A549 (cell line): ENCODE data around the gene NRSN2. TPM values are rescaled to one million over a fixed set of nuclear protein-coding genes. Genes with fewer than 3 reads are reported as not detected.
A peak's percentile ranks its signal among the peaks of the same experiment; 100 is the strongest.

Experiments used
- ATAC-seq, 2 experiments: fragments of 200-7000 bp in 1 of 2; fragments of >200 bp in 1 of 2; cut with Nextera tagmentation in 1 of 2; cut with Tn5 transposase in 1 of 2; 3 replicates each; pipeline versions ENCODE4 v1.8.0 to v1.9.1; 2018 to 2020; ENCODE audit warnings: mild to moderate bottlenecking in 1 of 2, moderate library complexity in 1 of 2
- CTCF ChIA-PET: fragments of 300-600 bp; sonication (Branson Sonifier 250); formaldehyde crosslinking; extraction: SDS; loops from one replicate; lab custom pipeline; 2021; ENCODE audit warnings: antibody characterized with exemption, inconsistent platforms; lab: Yijun Ruan, JAX
- POLR2A ChIA-PET: fragments of 350-600 bp; formaldehyde crosslinking; extraction: SDS; loops from one replicate; lab custom pipeline; 2021; ENCODE audit warnings: antibody characterized with exemption, inconsistent platforms; lab: Yijun Ruan, JAX
- DNase-seq, 2 experiments: peaks; one replicate each; pipeline versions ENCODE4 v3.0.0 to v3.0.0-alpha.2; 2011 to 2016; ENCODE audit warnings: low read depth in 1 of 2, low spot score in 1 of 2
- FAIRE-seq: peaks from 2 replicates; lab custom pipeline; 2011; peaks lifted over from hg19 to GRCh38; lab: Jason Lieb, UNC
- H3K27ac ChIP-seq, 2 experiments: fragments of >200 bp; sonication (Bioruptor Twin); formaldehyde crosslinking; 3 replicates each; pipeline ENCODE4 v1.5.1; 2016 to 2017
- H3K4me1 ChIP-seq: fragments of >200 bp; sonication (Bioruptor Twin); formaldehyde crosslinking; 3 replicates; pipeline ENCODE4 v1.6.1; 2016
- H3K4me2 ChIP-seq: fragments of >200 bp; sonication (Bioruptor Twin); formaldehyde crosslinking; 3 replicates; pipeline ENCODE4 v1.6.1; 2016
- H3K4me3 ChIP-seq: fragments of >200 bp; sonication (Bioruptor Twin); formaldehyde crosslinking; 3 replicates; pipeline ENCODE4 v1.5.1; 2016
- H3K9me3 ChIP-seq: fragments of >200 bp; sonication (Bioruptor Twin); formaldehyde crosslinking; 3 replicates; pipeline ENCODE4 v1.6.1; 2016
- ATOH8 ChIP-seq: fragments of 250-450 bp; sonication (Bioruptor Pico); IDR thresholded peaks from 2 replicates; pipeline ENCODE4 v1.5.0; 2020; ENCODE audit warnings: low read depth, mild to moderate bottlenecking, moderate library complexity
- BHLHE40 ChIP-seq: IDR thresholded peaks from 2 replicates; pipeline ENCODE4 v1.6.1; 2012; ENCODE audit warnings: low read depth, low read length, inconsistent platforms
- FOSL2 ChIP-seq, 2 experiments: fragments of 450-650 bp in 1 of 2; fragments of >200 bp in 1 of 2; sonication (Bioruptor Twin) in 1 of 2; formaldehyde crosslinking; IDR thresholded peaks; 2 replicates each; pipeline versions ENCODE4 v1.5.0 to v1.6.1; 2016 to 2020; ENCODE audit warnings: mild to moderate bottlenecking in 1 of 2, moderate library complexity in 1 of 2
- FOXS1 ChIP-seq: fragments of 250-450 bp; sonication (Bioruptor Pico); IDR thresholded peaks from 2 replicates; pipeline ENCODE4 v1.5.0; 2020; ENCODE audit warnings: mild to moderate bottlenecking, moderate library complexity
- GATA3 ChIP-seq: IDR thresholded peaks from 2 replicates; pipeline ENCODE4 v1.6.1; 2012; ENCODE audit warnings: borderline replicate concordance
- JUN ChIP-seq, 2 experiments: fragments of >200 bp; sonication (Bioruptor Twin); formaldehyde crosslinking; IDR thresholded peaks; 2 replicates in 1 of 2; 3 replicates in 1 of 2; pipeline ENCODE4 v1.6.1; 2016 to 2017
- JUNB ChIP-seq: fragments of >200 bp; sonication (Bioruptor Twin); formaldehyde crosslinking; IDR thresholded peaks from 2 replicates; pipeline ENCODE4 v1.6.1; 2016
- MAFK ChIP-seq: fragments of 450-650 bp; IDR thresholded peaks from 2 replicates; pipeline ENCODE4 v1.6.1; 2014; ENCODE audit not compliant: partially characterized antibody
- MYC ChIP-seq: IDR thresholded peaks from 2 replicates; pipeline ENCODE4 v1.6.1; 2012; ENCODE audit warnings: mild to moderate bottlenecking, inconsistent platforms, low read length, improper control_type of control experiment, borderline replicate concordance
- NFE2L2 ChIP-seq: fragments of 150-350 bp; conservative IDR thresholded peaks from 2 replicates; pipeline ENCODE4 v1.6.1; 2014; ENCODE audit warnings: low read length
- PHF8 ChIP-seq: fragments of 200-600 bp; sonication (generic); IDR thresholded peaks from 2 replicates; pipeline ENCODE4 v1.6.1; 2016; ENCODE audit warnings: low read depth, mild to moderate bottlenecking, antibody characterized with exemption, moderate library complexity, borderline replicate concordance
- RARB ChIP-seq: fragments of 250-450 bp; sonication (Bioruptor Pico); IDR thresholded peaks from 2 replicates; pipeline ENCODE4 v1.8.0; 2021; ENCODE audit warnings: mild to moderate bottlenecking, moderate library complexity
- RCOR1 ChIP-seq: fragments of 150-350 bp; IDR thresholded peaks from 2 replicates; pipeline ENCODE4 v1.6.1; 2014; ENCODE audit warnings: antibody characterized with exemption, low read length, low read depth
- RFX5 ChIP-seq: fragments of 450-650 bp; IDR thresholded peaks from 2 replicates; pipeline ENCODE4 v1.7.1; 2014; ENCODE audit warnings: antibody characterized with exemption, mild to moderate bottlenecking, moderate library complexity
- SMC3 ChIP-seq: fragments of >200 bp; sonication (Bioruptor Twin); formaldehyde crosslinking; IDR thresholded peaks from 3 replicates; pipeline ENCODE4 v1.6.1; 2018; ENCODE audit warnings: inconsistent platforms
- TP53 ChIP-seq: fragments of 250-450 bp; sonication (Bioruptor Pico); IDR thresholded peaks from 2 replicates; pipeline ENCODE4 v1.5.0; 2021; ENCODE audit warnings: mild to moderate bottlenecking, moderate library complexity
- WGBS: methylation state at CpG from one replicate; pipeline ENCODE4 v1.1.6; 2017; ENCODE audit errors: missing lambda C conversion rate; 5-methylcytosine and 5-hydroxymethylcytosine counted together
- polyA plus RNA-seq, 4 experiments: library from polyadenylated mRNA; depleted of rRNA in 3 of 4; stranded (reverse); fragments of >200 nt; fragmentation: RNase III in 1 of 4; extraction: RNeasy Plus Mini Kit Qiagen cat#74134 plus additional on column Dnase treatment in 1 of 4; gene quantifications; 2 replicates in 3 of 4; 3 replicates in 1 of 4; pipeline ENCODE4 v1.2.3, GENCODE V29; 2011 to 2017
- TF ChIP-seq, protein P1 (sequence below): IDR thresholded peaks from 2 replicates; pipeline ENCODE4 v1.6.1; 2012
- TF ChIP-seq, protein P2 (sequence below): fragments of 200-600 bp; sonication (generic); IDR thresholded peaks from 2 replicates; pipeline ENCODE4 v1.6.1; 2016; ENCODE audit warnings: antibody characterized with exemption, mild to moderate bottlenecking, moderate library complexity
- TF ChIP-seq, protein P3 (sequence below): fragments of >200 bp; sonication (Bioruptor Twin); formaldehyde crosslinking; IDR thresholded peaks from 2 replicates; pipeline ENCODE4 v1.6.1; 2016

Gene NRSN2
- polyA plus RNA-seq, 2 of the 4 experiments (the other 2 are of a cell fraction): 47.5 to 74.8 TPM

- DNase-seq (no peak), FAIRE-seq (no peak), ATAC-seq (no peak)
- H3K4me3 ChIP-seq: no peak overlapping the region
- no peak overlapping the region for H3K27ac ChIP-seq
- H3K4me1 ChIP-seq: peaks cover 6% of the 10 kb centered on the region
- H3K4me2 ChIP-seq: no peak overlapping the region
- ChIA-PET POLR2A (no interaction called here), CTCF (interaction anchor here (0.8 to 1.6 kb wide), 2 partner anchors 32 to 50 kb away, joined by 3 to 4 read pairs; no protein-coding TSS in a partner anchor)
- WGBS: 77% methylated on average over 5 of the region's 5 CpGs
- H3K9me3 ChIP-seq: no peaks in the 10 kb centered on the region
- TF ChIP-seq MAFK (peak; percentile 91), ATOH8 (CRISPR knock-in tag) (no peak), FOXS1 (CRISPR knock-in tag) (no peak), BHLHE40 (no peak), MYC (no peak)
- TF ChIP-seq, protein P1, sequence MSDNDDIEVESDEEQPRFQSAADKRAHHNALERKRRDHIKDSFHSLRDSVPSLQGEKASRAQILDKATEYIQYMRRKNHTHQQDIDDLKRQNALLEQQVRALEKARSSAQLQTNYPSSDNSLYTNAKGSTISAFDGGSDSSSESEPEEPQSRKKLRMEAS: no peak
These were observed 33.5 kb upstream of the NRSN2 start for GRCh38 chr20:313402-313801.

DNA sequence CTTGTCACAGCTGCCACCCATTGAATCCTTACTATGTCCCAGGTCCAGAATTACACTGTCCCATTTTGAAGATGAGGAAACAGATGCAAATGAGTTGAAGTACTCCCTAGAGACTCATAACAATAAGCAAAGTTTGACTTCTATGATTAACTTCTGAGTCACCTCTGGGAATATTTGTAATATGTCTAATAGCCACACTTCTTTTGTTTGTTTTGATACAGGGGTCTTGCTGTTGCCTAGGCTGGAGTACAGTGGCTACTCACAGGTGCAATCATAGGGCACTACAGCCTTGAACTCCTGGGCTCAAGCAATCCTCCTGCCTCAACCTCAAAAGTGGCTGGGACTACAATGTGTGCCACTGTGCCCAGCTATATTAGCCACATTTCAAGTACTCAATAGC, 33.0 kb upstream of the NRSN2 start:
- DNase-seq (peak in 1 of 2 experiments; percentile 54), FAIRE-seq (peak; percentile 46), ATAC-seq (peak; percentile 45 to 68; a peak in 3 of 6 replicates)
- POLR2A ChIA-PET: interaction anchor here (0.6 to 1.0 kb wide), 2 partner anchors 8 to 10 kb away, joined by 4 to 6 read pairs; no protein-coding TSS in a partner anchor
- TF ChIP-seq FOSL2 (IDR thresholded peaks at IDR 0.05) (no peak), FOSL2 (CRISPR knock-in tag; IDR thresholded peaks at IDR 0.05) (peak; percentile 79), RARB (CRISPR knock-in tag) (no peak), JUNB (0 out of 2 replicates have a peak, but pooled peaks have one; percentile 31)
- no peaks in the 10 kb centered on the region for H3K9me3 ChIP-seq
- CTCF ChIA-PET: interaction anchor here (0.8 to 1.8 kb wide), 2 partner anchors 11 to 17 kb away, joined by 4 to 5 read pairs; partner anchors contain the start of gene SOX12
- peak overlapping the region; percentile 5; the same call in 1 of the 3 replicates for H3K4me2 ChIP-seq
- H3K4me1 ChIP-seq: peaks cover 6% of the 10 kb centered on the region
- H3K27ac ChIP-seq: no peak overlapping the region
- no peak overlapping the region for H3K4me3 ChIP-seq

DNA sequence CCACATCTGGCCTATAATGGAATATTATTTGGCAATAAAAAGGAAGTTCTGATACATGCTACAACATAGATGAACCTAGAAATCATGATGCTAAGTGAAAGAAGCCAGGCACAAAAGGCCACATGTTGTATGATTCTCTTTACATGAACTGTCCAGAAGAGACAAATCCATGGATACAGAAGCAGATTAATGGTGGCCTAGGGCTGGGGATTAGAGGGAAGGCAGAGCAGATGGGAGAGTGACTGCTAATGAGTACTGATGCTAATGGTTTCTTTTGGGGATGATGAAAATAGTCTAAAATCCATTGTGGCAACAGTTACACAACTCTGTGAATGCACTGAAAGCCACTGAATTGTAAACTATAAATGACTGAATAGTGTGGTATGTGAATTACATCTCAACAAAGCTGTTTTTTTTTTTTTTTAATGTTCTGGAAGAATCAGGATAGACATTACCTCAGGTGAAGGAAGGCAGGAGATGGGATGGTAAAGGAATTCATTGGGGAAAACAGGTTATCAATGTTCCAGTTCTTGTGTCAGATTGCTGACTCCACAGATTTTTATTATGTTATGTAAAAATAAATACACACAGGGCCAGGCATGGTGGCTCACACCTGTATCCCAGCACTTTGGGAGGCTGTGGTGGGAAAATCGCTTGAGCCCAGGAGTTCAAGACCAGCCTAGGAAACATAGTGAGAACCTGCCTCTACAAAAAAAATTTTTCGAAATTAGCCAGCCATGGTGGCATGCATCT, 30.4 kb upstream of the NRSN2 start:
- WGBS: 81% methylated on average over 2 of the region's 2 CpGs
- POLR2A ChIA-PET: no interaction called here
- Histone ChIP-seq H3K9me3 (no peaks in the 10 kb centered on the region), H3K4me2 (no peak overlapping the region), H3K4me1 (peaks cover 6% of the 10 kb centered on the region), H3K4me3 (no peak overlapping the region), H3K27ac (no peak overlapping the region)
- FAIRE-seq: peak; percentile 93
- no peak for DNase-seq
- CTCF ChIA-PET: interaction anchor here (0.8 kb wide), 2 partner anchors 14 to 38 kb away, joined by 3 to 4 read pairs; no protein-coding TSS in a partner anchor
- no peak for TF ChIP-seq NFE2L2
- peak; percentile 93 for TF ChIP-seq MAFK
- no peak for TF ChIP-seq RFX5
- ATAC-seq: no peak

DNA sequence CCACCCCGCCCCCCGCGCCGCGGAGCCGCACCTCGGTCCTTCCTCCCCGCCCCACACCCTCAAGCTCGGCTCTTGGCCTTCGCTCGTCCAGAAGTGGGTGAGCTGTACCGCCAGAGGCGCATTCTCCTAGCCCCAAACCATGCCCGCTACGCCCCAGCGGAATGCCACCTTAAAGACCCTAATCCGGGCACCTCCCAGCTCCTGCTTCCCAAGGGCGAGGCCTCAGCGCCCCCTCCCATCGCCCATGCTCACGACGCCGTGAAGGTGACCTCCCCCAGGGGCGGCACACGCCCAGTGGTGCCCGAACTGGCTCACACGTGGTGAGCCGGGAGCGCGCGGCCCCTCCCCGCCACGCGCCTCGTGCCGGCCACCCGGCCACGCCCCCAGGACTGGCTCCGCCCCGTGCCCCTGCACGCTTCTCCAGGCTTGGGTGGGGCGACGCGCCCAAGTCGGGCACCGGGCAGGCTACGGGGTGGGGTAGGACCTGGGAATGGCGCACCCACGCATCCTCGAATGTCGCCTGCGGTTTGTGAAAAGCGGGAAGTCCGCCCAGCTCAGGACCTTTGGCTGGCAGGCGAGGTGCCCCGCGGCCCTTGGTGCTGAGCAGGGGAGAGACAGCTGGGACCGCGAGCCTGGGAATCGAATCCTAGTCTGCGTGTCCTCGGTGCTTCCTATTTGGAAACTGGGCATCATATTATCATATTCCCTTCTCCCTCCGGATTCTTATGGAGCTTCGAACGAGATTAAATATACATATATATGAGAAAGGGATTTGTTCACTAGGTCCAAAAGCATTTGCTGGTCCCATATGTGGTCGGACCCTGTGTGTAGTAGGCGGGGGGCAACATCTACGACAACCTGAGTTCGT, 22.5 kb upstream of the NRSN2 start:
- Histone ChIP-seq H3K27ac (peak overlapping the region; percentile 95 to 99), H3K4me3 (peak overlapping the region; percentile 95), H3K4me1 (peaks cover 28% of the 10 kb centered on the region), H3K9me3 (no peaks in the 10 kb centered on the region), H3K4me2 (peak overlapping the region; percentile 74)
- WGBS: 1% methylated on average over 35 of the region's 69 CpGs
- DNase-seq (peak; percentile 93 to 96), FAIRE-seq (no peak), ATAC-seq (peak; percentile 50 to 81)
- ChIA-PET POLR2A (interaction anchor here (0.6 to 3.8 kb wide), 14 partner anchors 10 to 136 kb away, joined by 3 to 69 read pairs (median 3); partner anchors contain the start of genes NRSN2, TRIB3 and ZCCHC3), CTCF (interaction anchor here (0.6 to 2.5 kb wide), 11 partner anchors 10 to 107 kb away, joined by 3 to 9 read pairs (median 5); no protein-coding TSS in a partner anchor)
- TF ChIP-seq TP53 (CRISPR knock-in tag) (0 out of 2 replicates have a peak, but pooled peaks have one; percentile 71), FOSL2 (IDR thresholded peaks at IDR 0.05) (no peak), FOSL2 (CRISPR knock-in tag; IDR thresholded peaks at IDR 0.05) (peak; percentile 32), JUN (IDR thresholded peaks at IDR 0.05) (peak; percentile 46 to 88; a peak in 4 of 5 replicates), SMC3 (peak; percentile 41; the same call in 2 of the 3 replicates), GATA3 (peak; percentile 65; the same call in 1 of the 2 replicates), RCOR1 (no peak), MYC (peak; percentile 100), PHF8 (peak; percentile 15)
- TF ChIP-seq, protein P2, sequence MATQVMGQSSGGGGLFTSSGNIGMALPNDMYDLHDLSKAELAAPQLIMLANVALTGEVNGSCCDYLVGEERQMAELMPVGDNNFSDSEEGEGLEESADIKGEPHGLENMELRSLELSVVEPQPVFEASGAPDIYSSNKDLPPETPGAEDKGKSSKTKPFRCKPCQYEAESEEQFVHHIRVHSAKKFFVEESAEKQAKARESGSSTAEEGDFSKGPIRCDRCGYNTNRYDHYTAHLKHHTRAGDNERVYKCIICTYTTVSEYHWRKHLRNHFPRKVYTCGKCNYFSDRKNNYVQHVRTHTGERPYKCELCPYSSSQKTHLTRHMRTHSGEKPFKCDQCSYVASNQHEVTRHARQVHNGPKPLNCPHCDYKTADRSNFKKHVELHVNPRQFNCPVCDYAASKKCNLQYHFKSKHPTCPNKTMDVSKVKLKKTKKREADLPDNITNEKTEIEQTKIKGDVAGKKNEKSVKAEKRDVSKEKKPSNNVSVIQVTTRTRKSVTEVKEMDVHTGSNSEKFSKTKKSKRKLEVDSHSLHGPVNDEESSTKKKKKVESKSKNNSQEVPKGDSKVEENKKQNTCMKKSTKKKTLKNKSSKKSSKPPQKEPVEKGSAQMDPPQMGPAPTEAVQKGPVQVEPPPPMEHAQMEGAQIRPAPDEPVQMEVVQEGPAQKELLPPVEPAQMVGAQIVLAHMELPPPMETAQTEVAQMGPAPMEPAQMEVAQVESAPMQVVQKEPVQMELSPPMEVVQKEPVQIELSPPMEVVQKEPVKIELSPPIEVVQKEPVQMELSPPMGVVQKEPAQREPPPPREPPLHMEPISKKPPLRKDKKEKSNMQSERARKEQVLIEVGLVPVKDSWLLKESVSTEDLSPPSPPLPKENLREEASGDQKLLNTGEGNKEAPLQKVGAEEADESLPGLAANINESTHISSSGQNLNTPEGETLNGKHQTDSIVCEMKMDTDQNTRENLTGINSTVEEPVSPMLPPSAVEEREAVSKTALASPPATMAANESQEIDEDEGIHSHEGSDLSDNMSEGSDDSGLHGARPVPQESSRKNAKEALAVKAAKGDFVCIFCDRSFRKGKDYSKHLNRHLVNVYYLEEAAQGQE: 0 out of 2 replicates have a peak, but pooled peaks have one; percentile 13
- TF ChIP-seq, protein P3, sequence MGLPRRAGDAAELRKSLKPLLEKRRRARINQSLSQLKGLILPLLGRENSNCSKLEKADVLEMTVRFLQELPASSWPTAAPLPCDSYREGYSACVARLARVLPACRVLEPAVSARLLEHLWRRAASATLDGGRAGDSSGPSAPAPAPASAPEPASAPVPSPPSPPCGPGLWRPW: no peak
